Endometrial microvascular endothelial cells (primary cell): Measurements from ENCODE around the gene CFLAR. TPM values are rescaled to one million over a fixed set of nuclear protein-coding genes. Genes with fewer than 3 reads are reported as not detected.
"Not testable (repeated sequence)": the region's sequence is repeated elsewhere in the genome, so short reads cannot be mapped to it uniquely, and the experiment has no call there.

ENCODE experiments used
- in situ Hi-C: cut with HindIII; loops from 2 replicates; pipeline ENCODE4 v1.10.0; 2017; ENCODE audit warnings: low sequenced_read_pairs, low pct_unique_long_range_greater_than_20kb; ENCODE audit errors: inconsistent ontology term
- total RNA-seq: library from RNA; depleted of rRNA; stranded (reverse); fragments of >200 nt; gene quantifications from one replicate; pipeline ENCODE4 v1.2.3, GENCODE V29; 2015; ENCODE audit errors: inconsistent ontology term

CFLAR gene
- total RNA-seq, 1 donor from 2014 or later = 130 TPM

DNA sequence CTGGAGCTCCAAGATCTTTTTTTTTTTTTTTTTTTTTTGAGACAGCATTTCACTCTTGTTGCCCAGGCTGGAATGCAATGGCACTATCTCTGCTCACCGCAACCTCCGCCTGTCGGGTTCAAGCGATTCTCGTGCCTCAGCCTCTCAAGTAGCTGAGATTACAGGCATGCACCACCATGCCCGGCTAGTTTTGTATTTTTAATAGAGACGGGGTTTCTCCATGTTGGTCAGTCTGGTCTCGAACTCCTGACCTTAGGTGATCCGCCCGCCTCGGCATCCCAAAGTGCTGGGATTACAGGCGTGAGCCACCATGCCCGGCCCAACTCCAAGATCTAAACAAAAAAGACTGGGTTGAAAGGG lies 1.8 kb downstream of the CFLAR start:
- in situ Hi-C loops = loop anchor here (5.0 kb wide), 1 partner anchor 35 kb away; no protein-coding TSS in a partner anchor

DNA sequence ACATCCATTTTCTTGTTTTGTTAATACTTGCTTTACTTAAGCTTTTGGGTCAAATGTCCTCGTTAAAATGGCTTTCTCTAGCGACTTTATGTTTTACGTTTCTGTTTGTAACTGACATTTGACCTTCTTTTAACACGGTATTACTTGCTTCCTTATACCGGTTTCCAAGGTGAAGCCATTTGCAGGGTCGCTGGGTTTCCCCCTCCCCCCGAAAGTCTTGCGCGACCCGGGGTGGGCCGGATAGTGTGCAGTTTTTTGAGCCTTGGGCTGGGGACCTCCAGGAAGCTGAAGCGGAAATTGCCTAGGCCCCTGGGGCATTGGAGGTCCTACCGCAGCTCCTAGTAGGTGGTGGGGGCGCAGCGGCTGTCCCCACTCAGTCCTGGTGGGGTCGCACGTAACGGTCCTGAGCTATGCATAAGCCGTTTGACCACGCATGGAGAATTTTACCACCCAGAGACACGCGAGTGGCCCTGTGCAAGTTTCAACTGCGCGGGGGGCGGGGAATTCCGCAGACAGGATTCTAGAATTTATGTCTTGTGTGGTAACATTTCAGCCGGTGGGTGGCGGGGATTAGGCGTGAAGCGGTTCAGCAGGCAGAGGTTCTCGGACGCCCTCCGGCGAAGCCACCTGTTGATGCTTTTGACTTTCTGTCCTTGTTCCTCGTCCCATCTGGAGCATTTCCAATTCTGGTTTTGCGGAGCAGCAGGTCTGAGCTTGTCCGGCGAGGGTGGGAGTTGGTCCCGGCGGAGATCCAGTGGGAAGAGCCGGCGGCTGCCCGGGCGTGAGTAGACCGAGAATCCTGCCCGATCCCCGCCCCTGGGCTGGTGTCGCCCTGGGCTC lies 2.4 kb downstream of the CFLAR start:
- in situ Hi-C loops = loop anchor here (5.0 kb wide), 1 partner anchor 34 kb away; no protein-coding TSS in a partner anchor

DNA sequence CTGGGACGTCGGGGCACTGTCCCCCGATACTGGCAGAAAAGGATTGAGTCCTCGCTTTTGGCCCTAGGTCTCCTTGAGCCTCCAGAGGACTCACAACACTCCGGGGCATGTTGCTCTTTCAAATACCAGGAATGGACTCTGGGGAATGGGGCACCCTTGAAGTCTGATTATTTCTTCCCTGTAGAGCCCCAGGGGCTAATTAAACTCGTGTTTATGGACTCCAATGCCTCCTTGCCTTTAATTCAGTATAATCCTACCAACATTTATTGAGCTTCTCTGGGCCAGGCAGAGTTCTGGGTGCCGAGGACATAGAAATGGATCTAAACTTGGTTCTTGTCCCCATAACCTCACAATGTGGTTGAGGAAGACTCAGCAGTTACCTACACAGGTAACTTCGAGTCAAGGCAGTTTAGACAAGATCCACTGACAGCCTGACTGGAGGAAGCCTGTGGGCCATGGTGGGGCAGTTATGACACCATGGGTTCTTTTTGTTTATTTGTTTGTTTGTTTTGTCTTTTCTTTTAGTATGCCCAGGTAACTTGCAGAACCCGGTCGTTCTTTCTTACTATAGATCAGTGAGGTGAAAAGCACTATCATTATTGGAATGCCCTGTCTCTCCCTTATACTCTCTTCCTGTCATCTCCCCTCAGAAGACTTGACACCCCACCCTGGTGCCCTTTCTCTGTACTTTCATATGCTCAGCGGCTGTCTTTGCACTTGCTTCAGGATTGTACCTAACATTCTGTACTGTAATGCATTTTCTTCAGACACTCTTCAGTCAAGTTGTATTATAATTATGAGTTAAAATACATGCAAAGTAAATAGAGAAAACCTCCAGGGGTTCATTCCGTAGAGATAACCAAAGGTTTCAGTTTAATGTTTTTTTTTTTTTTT lies 3.2 kb downstream of the CFLAR start:
- in situ Hi-C loops = loop anchor here (5.0 kb wide), 1 partner anchor 33 kb away; no protein-coding TSS in a partner anchor

DNA sequence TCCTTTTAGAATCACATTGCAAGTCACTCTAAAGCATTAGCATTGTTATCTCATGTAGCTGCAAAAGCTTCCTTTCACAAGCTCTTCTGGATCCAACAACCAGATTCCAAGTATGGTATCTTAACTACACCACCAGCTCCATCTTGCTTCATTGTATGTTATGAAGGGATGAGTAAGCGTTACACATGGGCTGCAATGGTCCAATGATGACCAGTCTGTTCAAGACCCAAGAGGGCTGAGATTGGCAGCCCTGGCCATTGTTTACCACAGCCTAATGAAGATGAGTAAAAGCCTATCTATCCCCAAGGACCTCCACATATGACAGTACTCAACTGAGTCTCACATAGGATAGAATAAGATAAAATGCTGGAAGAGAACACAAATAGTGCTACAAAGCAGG lies 6.3 kb downstream of the CFLAR start:
- in situ Hi-C loops = no loop called here

DNA sequence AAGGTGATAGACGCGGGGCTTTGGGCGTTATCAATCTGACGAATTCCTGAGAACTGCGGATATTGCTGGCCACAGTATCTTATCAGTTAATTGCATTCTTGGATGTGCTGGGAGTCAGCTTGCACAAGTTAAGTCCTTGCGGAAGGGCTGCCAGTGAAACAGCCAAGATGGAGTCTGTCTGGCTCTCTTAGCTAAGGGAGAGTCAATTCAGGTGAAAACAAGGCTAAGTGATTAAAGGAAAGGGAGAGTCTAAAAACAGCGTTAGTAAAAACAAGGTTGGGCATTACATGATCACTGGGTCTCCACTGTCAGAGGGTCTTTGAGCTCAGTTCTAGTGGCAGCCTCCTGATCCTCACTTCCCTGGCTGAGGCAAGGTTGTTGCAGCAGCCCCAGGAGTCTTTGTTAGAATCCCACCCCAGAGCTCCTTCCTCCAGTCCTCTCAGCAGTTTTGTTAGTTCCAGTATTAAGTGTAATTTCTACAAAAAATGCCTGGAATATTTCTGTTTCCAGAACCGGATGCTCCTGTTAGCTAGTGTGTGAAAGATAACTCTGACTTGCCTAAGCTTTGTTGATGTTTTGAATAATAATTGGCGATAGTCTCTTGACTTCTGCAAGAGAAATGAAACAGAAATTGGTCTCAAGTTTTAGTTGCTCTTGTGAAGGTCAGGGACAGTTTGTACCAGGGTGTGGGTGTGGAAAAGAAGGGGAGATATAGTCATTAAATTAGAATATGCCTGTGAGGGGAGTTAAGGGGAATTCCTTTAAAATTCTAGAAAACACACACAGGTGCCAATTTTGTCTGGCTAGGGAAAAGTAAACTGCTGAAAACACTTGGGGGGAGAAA lies 10.6 kb downstream of the CFLAR start:
- in situ Hi-C loops = no loop called here

DNA sequence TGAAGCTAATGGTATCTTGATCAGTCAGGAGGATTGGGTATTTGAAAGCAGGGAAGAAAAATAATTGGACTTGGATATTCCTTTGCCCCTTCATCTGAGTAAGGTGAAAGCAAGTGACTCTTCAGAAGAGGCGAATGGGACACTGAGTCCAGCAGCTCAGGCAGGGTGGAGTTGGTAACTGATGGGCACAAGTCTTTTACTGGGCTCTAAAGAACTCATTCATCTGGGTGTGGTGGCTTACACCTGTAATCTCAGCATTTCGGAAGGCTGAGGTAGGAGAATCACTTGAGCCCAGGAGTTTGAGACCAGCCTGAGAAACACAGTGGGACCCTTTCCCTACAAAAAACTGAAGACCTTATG lies 11.2 kb downstream of the CFLAR start:
- in situ Hi-C loops = no loop called here

DNA sequence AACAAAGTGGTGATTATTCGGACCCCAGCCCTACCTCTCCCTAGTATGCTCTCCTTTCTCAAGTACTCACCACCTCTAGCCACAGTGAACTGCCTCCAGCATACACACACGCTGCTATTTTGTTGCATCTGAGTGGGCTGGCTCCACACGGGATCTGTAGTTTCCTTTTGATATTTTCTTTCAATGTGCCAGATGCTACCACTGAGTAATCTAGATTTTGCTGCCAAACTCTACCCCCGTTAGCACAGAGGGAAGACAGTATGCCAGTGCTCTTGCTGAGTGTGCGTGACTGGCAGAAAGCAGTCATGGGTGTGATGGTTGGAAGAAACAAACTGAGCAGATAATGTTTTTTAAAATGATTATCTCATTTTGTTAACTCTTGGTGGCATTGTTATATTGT lies 11.6 kb downstream of the CFLAR start:
- in situ Hi-C loops = no loop called here

DNA sequence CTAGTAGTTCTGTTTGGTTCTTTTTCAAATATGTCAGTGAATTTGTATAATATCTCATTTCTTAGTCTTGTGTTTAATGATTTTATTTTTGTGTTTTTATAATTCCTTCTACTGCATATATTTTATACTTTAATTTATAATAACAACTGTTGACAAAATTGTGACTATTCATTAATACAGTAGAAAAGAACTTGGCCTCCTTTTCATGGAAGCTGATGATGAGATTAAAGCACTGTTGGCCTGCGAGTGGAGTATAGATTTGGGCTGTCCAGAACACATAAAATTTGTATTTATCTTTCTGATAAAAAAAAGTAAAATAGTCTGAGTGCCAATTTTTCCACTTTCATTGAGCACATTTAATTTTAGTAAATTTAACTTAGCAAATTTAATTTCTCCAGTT lies 12.1 kb downstream of the CFLAR start:
- in situ Hi-C loops = no loop called here

DNA sequence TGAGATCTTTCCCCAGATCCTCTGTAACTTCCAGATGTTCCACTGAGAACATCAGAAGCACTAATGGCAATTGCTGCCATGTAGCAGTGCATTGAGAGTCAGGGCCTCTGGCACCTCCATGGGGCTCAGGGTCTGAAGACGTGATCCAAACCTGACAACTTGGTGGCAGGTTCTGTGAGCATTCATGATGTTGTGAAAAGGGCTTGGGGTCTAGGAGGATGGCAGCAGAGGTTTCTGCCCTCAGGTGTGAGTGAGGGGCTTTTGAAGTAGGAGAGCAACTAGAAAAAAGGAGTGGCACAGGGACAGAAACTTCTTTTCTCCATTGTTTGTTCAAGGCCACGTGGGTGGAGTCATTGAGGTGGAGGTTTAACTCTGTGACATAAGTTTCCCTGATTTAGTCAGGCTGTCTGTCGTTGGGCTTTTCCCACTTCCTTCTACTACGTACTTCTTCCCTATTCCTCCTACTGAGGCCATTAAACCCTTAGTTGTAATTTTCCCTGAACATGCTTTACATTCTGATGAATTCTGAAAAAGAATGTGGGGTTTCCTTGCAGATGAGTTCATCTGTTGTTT lies 13.1 kb downstream of the CFLAR start:
- in situ Hi-C loops = no loop called here

DNA sequence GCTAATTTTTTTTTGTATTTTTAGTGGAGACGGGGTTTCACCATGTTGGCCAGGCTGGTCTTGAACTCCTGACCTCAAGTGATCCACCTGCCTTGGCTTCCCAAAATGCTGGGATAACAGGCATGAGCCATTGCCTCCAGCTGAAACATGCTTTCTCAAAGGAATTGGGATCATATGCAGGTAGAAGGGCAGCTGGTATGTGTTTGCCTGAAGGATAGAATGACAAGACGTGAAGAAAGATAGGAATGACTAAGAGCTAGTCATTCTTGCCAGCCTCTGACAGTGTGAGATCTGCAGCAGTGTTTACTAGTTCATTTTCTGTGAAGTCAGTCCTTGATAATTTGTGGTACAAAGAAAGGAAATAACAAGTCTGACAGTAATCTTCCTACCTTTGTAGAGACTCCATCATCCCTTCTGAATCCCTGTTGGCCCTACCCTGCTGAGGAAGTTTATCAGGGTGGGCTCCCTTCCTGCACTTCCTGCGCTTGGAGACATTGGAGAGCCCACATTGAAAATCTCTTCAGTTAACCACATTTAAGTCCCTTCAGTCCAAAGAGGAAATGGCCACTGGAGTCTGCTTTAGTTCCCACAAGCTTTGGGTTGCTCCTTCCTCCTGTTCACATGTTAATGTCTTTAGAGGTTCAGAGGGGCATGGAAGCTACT lies 14.7 kb downstream of the CFLAR start:
- in situ Hi-C loops = no loop called here

DNA sequence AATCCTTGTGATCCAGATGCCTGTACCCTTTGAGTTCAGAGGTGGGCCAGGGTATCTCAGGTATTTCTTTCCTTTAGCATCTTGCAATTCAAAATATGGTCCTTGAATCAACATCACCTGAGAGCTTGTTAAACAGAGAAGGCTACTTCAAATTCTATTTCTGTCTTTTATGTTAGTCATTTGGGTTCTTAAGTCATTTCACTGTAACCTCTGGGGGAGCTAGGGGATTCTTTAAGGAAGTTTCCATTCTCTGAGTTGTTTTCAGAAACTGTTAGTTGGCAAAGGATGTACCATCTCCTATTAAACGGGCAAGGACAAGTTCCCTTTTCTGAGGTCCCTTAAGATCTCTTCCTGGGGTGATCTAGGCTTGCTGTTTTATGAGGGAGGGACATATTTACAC lies 16.6 kb downstream of the CFLAR start:
- in situ Hi-C loops = no loop called here

DNA sequence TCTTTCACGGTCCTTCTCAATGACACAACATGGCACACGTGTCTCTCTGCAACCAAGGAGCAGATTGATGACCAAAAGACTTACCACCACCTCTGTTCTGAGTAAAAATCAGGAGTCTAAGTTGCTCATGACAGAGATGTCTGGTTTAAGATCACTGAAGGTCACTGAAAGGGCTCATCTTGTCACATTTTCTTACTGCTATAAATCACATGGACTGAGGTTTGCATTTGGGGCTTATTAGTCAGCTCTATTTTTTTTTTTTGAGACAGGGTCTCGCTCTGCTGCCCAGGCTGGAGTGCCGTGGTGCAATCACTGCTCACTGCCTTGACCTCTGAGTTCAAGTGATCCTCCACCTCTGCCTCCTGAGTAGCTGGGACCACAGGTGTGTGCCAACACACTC lies 19.4 kb downstream of the CFLAR start:
- in situ Hi-C loops = no loop called here

DNA sequence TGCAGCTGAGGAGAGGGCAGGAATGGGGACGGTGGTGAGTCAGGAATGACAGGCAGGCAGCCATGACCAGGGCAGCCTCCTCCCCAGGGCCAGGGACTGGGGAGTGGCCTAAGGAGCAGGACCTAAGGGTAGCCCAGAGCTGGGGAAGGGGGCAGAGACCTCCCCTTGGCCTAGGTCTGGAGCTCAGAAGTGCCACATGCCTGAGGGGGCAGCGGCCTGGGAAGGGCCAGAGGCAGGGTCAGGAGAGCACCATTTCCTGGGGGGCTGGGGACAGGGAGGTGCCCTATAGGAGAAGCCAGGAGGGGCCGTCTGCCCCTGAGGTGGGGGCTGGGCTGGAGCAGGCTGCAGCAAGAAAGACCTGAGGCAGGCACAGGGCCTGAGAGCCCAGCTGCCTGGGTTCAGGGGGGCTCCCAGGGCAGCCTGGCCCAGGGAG lies 20.9 kb downstream of the CFLAR start:
- in situ Hi-C loops = no loop called here

DNA sequence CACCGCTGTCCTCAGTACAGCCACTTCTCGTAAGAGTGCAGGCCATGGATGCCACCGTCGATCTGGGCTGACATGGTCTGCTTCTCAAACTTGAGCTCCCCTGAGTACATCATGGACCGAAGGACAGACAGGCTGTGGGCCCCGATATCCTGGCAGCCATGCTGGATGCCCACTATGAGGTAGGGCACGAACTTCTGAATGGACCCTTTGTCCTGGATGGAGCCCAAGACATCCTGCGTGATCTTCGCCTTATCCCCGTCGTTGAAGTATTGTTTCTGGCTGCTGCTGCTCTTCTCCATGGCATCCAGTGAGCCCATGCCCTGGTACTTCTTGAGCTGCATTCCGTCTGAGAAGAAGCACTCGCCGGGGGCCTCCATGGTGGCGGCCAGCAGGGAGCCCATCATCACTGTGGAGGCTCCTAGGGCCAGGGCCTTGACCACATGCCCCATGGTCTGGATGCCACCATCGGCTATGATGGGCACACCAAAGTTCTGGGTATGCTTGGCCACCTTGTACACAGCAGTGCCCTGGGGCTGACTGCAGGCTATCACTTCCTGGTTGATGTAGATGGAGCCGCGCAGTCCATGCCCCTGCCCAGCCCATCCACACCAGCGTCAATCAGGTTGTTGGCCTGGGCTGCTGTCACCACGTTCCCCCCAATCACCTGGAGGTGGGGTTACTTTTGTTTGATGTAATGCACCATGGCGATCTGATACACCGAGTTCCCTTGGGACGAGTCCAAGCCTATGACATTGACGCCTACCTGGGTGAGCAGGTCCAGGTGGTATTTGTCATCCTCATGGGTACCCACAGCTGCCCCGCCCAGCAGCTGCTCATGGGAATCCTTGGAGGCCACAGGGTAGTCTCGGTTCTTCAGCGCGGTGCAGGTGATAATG lies 21.8 kb downstream of the CFLAR start:
- in situ Hi-C loops = no loop called here

DNA sequence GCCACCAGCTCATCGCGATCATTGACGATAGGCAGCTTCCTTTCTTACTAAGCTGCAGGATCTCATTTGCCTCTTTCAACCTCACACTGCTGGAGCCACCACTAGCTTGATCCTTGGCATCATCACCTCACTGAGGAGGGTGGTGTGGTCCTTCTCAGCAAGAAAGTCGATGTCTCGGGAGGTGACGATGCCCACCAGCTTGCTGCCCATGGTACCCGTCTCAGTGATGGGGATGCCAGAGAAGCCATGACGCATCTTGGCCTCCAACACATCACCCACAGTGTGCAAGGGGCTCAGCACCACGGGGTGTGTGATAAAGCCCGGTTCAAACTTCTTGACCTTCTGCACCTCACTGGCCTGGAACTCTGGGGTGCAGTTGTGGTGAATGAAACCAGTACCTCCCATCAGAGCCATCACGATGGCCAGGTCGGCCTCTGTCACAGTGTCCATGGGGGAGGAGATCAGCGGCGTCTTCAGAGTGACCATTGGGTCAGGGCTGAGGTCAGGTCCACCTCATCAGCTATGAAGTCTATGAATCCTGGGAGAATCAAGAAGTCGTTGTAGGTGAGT lies 22.5 kb downstream of the CFLAR start:
- in situ Hi-C loops = no loop called here

DNA sequence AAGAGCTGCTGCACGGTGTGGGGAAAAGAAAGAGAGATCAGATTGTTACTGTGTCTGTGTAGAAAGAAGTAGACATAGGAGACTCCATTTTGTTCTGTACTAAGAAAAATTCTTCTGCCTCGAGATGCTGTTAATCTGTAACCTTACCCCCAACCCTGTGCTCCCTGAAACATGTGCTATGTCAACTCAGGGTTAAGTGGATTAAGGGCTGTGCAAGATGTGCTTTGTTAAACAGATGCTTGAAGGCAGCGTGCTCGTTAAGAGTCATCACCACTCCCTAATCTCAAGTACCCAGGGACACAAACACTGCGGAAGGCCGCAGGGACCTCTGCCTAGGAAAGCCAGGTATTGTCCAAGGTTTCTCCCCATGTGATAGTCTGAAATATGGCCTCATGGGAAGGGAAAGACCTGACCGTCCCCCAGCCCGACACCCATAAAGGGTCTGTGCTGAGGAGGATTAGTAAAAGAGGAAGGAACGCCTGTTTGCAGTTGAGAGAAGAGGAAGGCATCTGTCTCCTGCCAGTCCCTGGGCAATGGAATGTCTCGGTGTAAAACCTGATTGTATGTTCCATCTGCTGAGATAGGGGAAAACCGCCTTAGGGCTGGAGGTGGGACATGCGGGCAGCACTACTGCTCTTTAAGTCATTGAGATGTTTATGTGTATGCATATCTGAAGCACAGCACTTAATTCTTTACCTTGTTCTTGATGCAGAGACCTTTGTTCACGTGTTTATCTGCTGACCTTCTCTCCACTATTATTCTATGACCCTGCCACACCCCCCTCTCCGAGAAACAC lies 23.2 kb downstream of the CFLAR start:
- in situ Hi-C loops = not testable (repeated sequence)
